ENCODE data around the gene CPZ. TPM values are rescaled to one million over a fixed set of nuclear protein-coding genes. Genes with fewer than 3 reads are reported as not detected.

The CPZ gene
- total RNA-seq (2021; fragmentation: NEBNext Ultra II Directional; extraction: Animal tissue kit (Norgen Biotek cat#: 25700)), result 1 to 10 TPM; 1.9 to 3.5 (median 2.5) TPM
- long read RNA-seq, partial matches to known transcripts, result 0 of 2 reads
- long read RNA-seq, other reads (novel, unspliced or antisense), result 1 of 2 reads

DNA sequence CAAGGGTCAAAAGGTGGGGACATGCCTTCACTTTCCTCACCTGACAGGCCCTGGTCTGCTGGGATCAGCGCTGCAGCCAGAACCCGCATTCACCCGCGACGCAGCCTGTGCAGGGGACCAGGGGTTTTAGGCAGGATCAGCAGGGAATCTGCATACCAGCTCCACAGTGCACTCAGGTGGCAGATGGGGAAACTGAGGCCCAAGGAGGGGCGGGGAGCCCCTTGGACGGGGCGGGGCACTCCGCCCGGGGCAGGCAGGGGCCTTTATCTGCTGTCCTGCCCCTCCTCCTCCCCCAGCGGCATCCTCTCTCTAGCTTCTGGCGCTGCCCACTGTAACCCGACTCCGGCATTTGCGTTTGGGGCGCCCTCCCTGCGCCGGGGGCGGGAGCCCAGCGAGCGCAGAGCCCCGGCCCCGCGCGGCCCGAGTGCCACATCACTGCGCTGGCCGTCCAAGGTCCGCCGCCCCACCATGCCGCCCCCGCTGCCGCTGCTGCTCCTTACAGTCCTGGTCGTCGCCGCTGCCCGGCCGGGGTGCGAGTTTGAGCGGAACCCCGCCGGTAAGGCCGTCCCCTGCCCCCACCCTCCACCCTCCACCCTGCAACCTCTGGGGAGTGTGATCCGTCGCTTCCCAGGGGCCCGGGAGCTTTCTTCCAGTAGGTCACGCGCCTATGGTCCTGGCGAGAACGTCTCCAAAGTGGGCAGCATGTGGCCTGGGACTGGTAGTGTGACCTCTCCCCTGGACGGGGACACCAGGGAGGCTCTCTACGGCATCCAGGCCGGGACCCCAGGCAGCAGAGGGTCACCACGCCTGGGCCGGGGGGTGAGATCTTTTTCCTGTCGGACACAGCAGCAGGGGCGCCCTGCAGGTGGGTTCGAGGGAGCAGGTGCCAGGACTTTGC, at the start of gene CPZ:
TSS of gene CPZ (plus strand) at position 400 of the 898 bp plus-strand sequence. CDS start at position 469, 69 bp downstream.
- Mint-ChIP-seq H3K4me3 (peak within 1 kb of the TSS; percentile 49; the same call in 1 of the 2 replicates), H3K36me3 (ENCODE audit: low read depth) (no peaks in the 10 kb centered on the region), H3K27me3 (ENCODE audit: insufficient read depth) (peaks cover 49% of the 10 kb centered on the region), H3K27ac (no peak within 1 kb of the TSS), H3K9me3 (no peaks in the 10 kb centered on the region), H3K4me1 (ENCODE audit: low read depth) (peaks cover 17% of the 10 kb centered on the region)
- DNase-seq, result no peak
- TF ChIP-seq, protein P1, sequence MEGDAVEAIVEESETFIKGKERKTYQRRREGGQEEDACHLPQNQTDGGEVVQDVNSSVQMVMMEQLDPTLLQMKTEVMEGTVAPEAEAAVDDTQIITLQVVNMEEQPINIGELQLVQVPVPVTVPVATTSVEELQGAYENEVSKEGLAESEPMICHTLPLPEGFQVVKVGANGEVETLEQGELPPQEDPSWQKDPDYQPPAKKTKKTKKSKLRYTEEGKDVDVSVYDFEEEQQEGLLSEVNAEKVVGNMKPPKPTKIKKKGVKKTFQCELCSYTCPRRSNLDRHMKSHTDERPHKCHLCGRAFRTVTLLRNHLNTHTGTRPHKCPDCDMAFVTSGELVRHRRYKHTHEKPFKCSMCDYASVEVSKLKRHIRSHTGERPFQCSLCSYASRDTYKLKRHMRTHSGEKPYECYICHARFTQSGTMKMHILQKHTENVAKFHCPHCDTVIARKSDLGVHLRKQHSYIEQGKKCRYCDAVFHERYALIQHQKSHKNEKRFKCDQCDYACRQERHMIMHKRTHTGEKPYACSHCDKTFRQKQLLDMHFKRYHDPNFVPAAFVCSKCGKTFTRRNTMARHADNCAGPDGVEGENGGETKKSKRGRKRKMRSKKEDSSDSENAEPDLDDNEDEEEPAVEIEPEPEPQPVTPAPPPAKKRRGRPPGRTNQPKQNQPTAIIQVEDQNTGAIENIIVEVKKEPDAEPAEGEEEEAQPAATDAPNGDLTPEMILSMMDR (IDR thresholded peaks at IDR 0.05), result no peak

DNA sequence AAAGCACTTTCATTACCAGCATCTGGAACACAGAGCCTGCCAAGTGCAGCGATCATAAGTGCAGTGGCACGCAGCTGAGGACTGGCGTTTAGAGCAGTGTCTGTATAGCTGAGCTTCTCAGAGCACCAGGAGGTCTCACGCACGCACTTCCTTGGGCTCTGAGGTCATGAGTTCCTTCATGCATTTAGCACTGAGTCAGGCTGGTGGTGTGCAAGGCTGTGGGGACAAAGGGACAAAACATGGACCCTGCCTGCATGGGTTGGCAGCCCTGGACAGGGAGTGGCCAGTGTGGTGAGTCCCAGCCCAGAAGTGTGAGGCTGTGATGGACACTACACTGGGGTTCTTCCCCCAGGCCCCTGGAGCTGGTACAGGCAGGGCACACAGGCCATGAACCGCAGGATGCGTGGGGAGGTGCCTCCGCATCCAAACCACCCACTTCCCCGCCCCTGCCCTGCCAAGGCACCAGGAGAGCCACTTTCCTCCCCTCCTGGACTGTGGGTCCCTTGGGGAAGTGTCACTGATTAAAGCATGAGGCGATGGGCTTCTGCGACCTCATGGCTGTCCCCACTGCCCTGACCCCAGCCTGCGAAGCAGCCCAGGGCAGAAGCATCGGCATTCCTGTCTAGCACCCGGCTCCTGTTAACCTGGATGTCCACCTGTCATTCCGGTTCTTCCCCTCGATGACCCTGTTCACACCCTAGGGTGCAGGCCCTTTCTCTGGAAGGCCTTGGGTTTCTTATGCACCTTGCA, 49.6 kb upstream of the CPZ start:
- H3K36me3 Mint-ChIP-seq (ENCODE audit: low read depth), result no peaks in the 10 kb centered on the region; the same call in 1 of the 2 replicates
- peaks cover 33% of the 10 kb centered on the region for H3K4me1 Mint-ChIP-seq (ENCODE audit: low read depth)
- TF ChIP-seq, protein P1 (IDR thresholded peaks at IDR 0.05), result no peak
- DNase-seq, result peak; percentile 41
- H3K9me3 Mint-ChIP-seq, result peaks cover 22% of the 10 kb centered on the region
- peaks cover 23% of the 10 kb centered on the region for H3K27me3 Mint-ChIP-seq (ENCODE audit: insufficient read depth)
- no peak overlapping the region for H3K4me3 Mint-ChIP-seq
- H3K27ac Mint-ChIP-seq, result no peak overlapping the region

DNA sequence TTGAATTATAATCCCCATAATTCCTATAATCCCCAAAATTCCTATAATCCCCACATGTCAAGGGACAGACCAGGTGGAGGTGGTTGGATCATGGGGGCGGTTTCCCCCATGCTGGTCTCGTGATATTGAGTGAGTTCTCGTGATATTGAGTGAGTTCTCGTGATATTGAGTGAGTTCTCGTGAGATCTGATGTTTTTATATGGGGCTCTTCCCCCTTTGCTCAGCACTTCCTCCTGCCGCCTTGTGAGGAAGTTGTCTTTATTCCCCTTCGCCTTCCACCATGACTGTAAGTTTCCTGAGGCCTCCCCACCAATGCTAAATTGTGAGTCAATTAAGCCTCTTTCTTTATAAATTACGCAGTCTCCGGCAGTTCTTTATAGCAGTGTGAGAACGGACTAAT, 48.9 kb upstream of the CPZ start:
- TF ChIP-seq, protein P1 (IDR thresholded peaks at IDR 0.05), result no peak
- H3K27me3 Mint-ChIP-seq (ENCODE audit: insufficient read depth), result peaks cover 26% of the 10 kb centered on the region
- DNase-seq, result no peak
- peaks cover 22% of the 10 kb centered on the region for H3K9me3 Mint-ChIP-seq
- no peak overlapping the region for H3K4me3 Mint-ChIP-seq
- H3K4me1 Mint-ChIP-seq (ENCODE audit: low read depth), result peaks cover 31% of the 10 kb centered on the region
- H3K27ac Mint-ChIP-seq, result no peak overlapping the region
- no peaks in the 10 kb centered on the region; the same call in 1 of the 2 replicates for H3K36me3 Mint-ChIP-seq (ENCODE audit: low read depth)

DNA sequence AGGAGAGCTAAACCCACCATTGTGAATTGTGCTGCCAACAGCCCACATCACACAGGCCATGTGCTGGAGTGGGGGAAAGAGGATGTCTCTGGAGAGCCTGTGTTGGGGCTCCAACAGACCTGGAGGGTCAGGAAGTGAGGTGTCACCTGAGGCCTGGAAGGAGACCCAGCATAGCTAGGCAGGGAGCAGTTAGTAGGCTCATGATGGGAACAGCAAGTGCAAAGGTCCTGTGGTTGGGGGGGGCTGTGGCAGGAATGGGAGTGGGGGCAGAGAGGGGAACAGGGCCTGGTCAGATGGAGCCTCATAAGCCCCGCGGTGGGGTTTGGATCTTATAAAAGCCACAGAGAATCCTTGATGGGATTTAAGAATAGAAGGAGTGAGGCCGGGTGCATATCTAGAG, 48.3 kb upstream of the CPZ start:
- DNase-seq, result no peak
- Mint-ChIP-seq H3K9me3 (peaks cover 22% of the 10 kb centered on the region), H3K4me1 (ENCODE audit: low read depth) (peaks cover 25% of the 10 kb centered on the region), H3K36me3 (ENCODE audit: low read depth) (no peaks in the 10 kb centered on the region; the same call in 1 of the 2 replicates), H3K27me3 (ENCODE audit: insufficient read depth) (peaks cover 30% of the 10 kb centered on the region), H3K27ac (no peak overlapping the region), H3K4me3 (no peak overlapping the region)
- TF ChIP-seq, protein P1 (IDR thresholded peaks at IDR 0.05), result no peak

DNA sequence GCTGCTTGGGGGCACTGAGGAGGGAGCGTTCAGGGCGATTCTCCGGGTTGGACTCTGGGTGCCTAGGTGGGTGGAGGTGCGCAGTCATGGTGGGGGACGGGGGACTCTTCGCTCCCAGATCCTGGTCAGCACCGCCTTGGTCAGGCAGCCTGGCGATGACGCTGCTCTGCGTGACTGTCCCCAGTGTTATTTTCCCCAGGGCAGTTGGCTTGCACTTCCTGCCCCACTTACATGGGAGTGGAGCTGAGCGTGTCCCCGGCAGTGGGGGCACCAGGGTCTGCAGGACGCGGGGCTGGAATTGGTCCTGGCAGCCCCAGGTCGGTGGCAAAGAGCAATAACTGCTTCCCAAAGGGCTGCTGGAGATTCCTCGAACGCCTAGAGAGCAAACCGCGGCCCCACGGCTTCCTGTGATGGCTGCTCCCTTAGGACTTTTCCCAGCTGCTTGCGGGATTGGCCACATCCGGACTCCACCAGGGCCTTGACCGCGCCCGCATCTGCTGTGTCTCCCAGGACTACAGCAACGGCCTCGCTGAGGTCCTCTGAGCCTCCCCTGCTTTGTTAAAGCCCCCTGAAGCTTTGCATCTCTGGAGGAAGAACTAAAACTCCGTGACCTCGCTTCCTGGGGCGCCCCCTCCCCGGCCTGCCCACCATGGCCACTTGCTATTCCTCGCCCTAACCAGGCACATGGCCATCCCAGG, 47.7 kb upstream of the CPZ start:
- H3K36me3 Mint-ChIP-seq (ENCODE audit: low read depth), result no peaks in the 10 kb centered on the region; the same call in 1 of the 2 replicates
- no peak overlapping the region for H3K4me3 Mint-ChIP-seq
- peaks cover 22% of the 10 kb centered on the region for H3K9me3 Mint-ChIP-seq
- TF ChIP-seq, protein P1 (IDR thresholded peaks at IDR 0.05), result no peak
- no peak overlapping the region for H3K27ac Mint-ChIP-seq
- peaks cover 32% of the 10 kb centered on the region for H3K27me3 Mint-ChIP-seq (ENCODE audit: insufficient read depth)
- no peak for DNase-seq
- H3K4me1 Mint-ChIP-seq (ENCODE audit: low read depth), result peaks cover 24% of the 10 kb centered on the region
